Measurements from ENCODE around the gene CAPZB. TPM values are rescaled to one million over a fixed set of nuclear protein-coding genes. Genes with fewer than 3 reads are reported as not detected.
A peak's percentile ranks its signal among the peaks of the same experiment; 100 is the strongest.

The CAPZB gene
- total RNA-seq, 4 donors from 2014 or later = 127 to 404 (median 136) TPM

DNA sequence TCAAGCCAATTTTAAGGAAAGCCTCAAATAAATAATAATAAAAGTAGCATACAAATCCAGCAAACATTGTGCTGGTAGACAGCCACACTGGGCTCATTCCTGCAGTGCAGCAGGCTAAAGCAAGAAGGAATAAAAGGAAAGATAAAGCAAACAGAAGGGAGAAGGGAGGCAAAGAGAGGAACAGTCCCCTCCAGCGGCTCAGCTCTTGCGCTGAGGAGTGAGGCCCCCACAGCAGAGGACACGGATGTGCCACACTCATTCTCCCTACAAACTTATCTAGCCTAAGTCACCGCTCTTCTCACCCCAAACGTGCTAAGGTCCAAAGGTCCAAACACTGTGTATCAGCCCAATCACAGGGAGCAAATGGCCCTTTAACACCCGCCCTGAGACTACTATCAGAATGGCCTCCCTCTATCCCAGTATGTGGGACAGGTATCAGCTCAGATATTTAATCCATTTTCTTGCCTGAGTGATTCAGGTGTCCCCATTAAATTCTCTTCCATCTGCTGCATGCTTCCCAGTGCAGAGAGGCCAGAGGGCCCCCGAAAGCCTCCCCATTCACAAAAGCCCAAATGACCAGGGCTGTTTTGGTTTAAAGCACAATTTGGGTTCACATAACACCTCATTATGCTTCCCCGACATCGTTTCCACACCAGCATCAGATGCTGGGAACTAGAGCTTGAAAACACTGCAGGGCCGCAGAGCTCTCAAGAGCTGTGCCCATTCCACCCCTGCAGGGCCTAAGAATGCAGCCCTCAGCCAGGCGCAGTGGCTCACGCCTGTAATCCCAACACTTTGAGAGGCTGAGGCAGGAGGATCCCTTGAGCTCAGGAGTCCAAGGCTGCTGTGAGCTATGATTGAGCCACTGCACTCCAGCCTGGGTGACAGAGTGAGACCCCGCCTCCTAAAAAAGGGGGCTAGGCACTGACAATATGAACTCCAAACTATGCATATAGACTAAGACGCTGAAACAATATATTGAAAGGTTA is 17.8 kb downstream of the CAPZB start:
- H3K4me3 ChIP-seq = peak overlapping the region in 1 of 4 donors; percentile 8
- H3K4me1 ChIP-seq = peaks cover 58 to 90% (median 79%) of the 10 kb centered on the region in 4 donors
- in situ Hi-C loops (cut with MboI; ENCODE audit: low pct_ligation_motif_present in 1 of 4, low pct_unique_long_range_greater_than_20kb in 1 of 4, low sequenced_read_pairs in 3 of 4) (no loop called here), intact Hi-C loops (cut with DNase I; ENCODE audit: low total_unique reads) (no loop called here)
- H3K27ac ChIP-seq = peak overlapping the region; percentile 86 to 90 (median 88)
- H3K27me3 ChIP-seq = no peaks in the 10 kb centered on the region
- TF ChIP-seq EP300 (IDR thresholded peaks at IDR 0.05; ENCODE audit: low read depth) (no peak), POLR2A (IDR thresholded peaks at IDR 0.05) (no peak), POLR2AphosphoS5 (IDR thresholded peaks at IDR 0.05) (no peak)
- TF ChIP-seq, protein P1, sequence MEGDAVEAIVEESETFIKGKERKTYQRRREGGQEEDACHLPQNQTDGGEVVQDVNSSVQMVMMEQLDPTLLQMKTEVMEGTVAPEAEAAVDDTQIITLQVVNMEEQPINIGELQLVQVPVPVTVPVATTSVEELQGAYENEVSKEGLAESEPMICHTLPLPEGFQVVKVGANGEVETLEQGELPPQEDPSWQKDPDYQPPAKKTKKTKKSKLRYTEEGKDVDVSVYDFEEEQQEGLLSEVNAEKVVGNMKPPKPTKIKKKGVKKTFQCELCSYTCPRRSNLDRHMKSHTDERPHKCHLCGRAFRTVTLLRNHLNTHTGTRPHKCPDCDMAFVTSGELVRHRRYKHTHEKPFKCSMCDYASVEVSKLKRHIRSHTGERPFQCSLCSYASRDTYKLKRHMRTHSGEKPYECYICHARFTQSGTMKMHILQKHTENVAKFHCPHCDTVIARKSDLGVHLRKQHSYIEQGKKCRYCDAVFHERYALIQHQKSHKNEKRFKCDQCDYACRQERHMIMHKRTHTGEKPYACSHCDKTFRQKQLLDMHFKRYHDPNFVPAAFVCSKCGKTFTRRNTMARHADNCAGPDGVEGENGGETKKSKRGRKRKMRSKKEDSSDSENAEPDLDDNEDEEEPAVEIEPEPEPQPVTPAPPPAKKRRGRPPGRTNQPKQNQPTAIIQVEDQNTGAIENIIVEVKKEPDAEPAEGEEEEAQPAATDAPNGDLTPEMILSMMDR (IDR thresholded peaks at IDR 0.05) = no peak
- 54 to 71% methylated on average over 5 to 14 of the region's 14 CpGs for WGBS, 2 donors (ENCODE audit: low coverage in 1 of 2)
- no peaks in the 10 kb centered on the region for H3K9me3 ChIP-seq
- H3K36me3 ChIP-seq = no peaks in the 10 kb centered on the region
- no peak for DNase-seq

DNA sequence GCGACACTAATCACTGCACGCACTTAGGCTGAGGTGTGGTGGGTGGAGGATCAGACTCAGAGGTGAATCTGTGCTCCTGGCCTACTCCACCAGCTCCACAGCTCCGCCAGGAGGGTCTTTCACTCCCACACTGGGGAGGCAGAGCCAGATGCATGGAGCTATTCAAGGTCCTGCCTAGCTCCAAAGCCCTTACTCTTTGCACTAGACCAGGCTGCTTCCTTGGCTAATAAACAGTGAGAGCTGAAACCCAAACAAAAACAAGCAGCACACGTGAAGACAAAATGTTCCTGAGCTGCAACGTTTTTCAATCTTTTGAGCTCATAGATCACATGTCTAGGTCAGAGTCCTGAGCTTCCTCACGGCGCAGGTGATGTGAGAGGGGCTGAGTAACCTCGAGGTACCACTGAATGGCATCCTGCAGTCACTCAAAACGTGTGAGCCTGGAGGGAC is 19.2 kb downstream of the CAPZB start:
- no peaks in the 10 kb centered on the region for H3K27me3 ChIP-seq
- TF ChIP-seq, protein P1 (IDR thresholded peaks at IDR 0.05) = no peak
- peak; percentile 27 for TF ChIP-seq POLR2A (IDR thresholded peaks at IDR 0.05)
- TF ChIP-seq POLR2AphosphoS5 (IDR thresholded peaks at IDR 0.05) = peak in 2 of 3 donors; percentile 48 to 58
- 60% methylated on average over 9 of the region's 9 CpGs; no CpG with 5 or more reads in 1 of the 2 donors for WGBS, 2 donors (ENCODE audit: low coverage in 1 of 2)
- no peaks in the 10 kb centered on the region for H3K9me3 ChIP-seq
- in situ Hi-C loops (cut with MboI; ENCODE audit: low pct_ligation_motif_present in 1 of 4, low pct_unique_long_range_greater_than_20kb in 1 of 4, low sequenced_read_pairs in 3 of 4) = no loop called here
- no peak overlapping the region for H3K4me3 ChIP-seq
- DNase-seq = no peak
- H3K27ac ChIP-seq = peak overlapping the region; percentile 86 to 90 (median 88)
- intact Hi-C loops (cut with DNase I; ENCODE audit: low total_unique reads) = no loop called here
- peaks cover 62 to 94% (median 84%) of the 10 kb centered on the region in 4 donors for H3K4me1 ChIP-seq
- H3K36me3 ChIP-seq = no peaks in the 10 kb centered on the region

- no peaks in the 10 kb centered on the region for H3K27me3 ChIP-seq
- intact Hi-C loops (cut with DNase I; ENCODE audit: low total_unique reads) = no loop called here
- H3K4me1 ChIP-seq = peaks cover 66 to 95% (median 85%) of the 10 kb centered on the region in 4 donors
Observed at GRCh38 chr1:19465650-19466049, 19.7 kb downstream of the CAPZB start.

GRCh38 chr1:19465123-19465522 is 20.2 kb downstream of the CAPZB start:
- TF ChIP-seq, protein P1 (IDR thresholded peaks at IDR 0.05) = no peak
- TF ChIP-seq POLR2A (IDR thresholded peaks at IDR 0.05) (no peak), EP300 (IDR thresholded peaks at IDR 0.05; ENCODE audit: low read depth) (no peak), POLR2AphosphoS5 (IDR thresholded peaks at IDR 0.05) (no peak)

More at GRCh38 chr1:19465650-19466049, 19.7 kb downstream of the CAPZB start:
- TF ChIP-seq EP300 (IDR thresholded peaks at IDR 0.05; ENCODE audit: low read depth) (no peak), POLR2A (IDR thresholded peaks at IDR 0.05) (no peak), POLR2AphosphoS5 (IDR thresholded peaks at IDR 0.05) (no peak)
- TF ChIP-seq, protein P1 (IDR thresholded peaks at IDR 0.05) = no peak
- Histone ChIP-seq H3K27ac (peak overlapping the region; percentile 86 to 90 (median 88)), H3K9me3 (no peaks in the 10 kb centered on the region), H3K36me3 (no peaks in the 10 kb centered on the region), H3K4me3 (no peak overlapping the region)
- no peak for DNase-seq
- in situ Hi-C loops (cut with MboI; ENCODE audit: low pct_ligation_motif_present in 1 of 4, low pct_unique_long_range_greater_than_20kb in 1 of 4, low sequenced_read_pairs in 3 of 4) = no loop called here
- 92% methylated on average over 4 of the region's 4 CpGs; no CpG with 5 or more reads in 1 of the 2 donors for WGBS, 2 donors (ENCODE audit: low coverage in 1 of 2)

More at GRCh38 chr1:19465123-19465522, 20.2 kb downstream of the CAPZB start:
- H3K36me3 ChIP-seq = no peaks in the 10 kb centered on the region
- WGBS, 2 donors (ENCODE audit: low coverage in 1 of 2) = 71% methylated on average over 2 of the region's 2 CpGs; no CpG with 5 or more reads in 1 of the 2 donors
- no peaks in the 10 kb centered on the region for H3K27me3 ChIP-seq
- intact Hi-C loops (cut with DNase I; ENCODE audit: low total_unique reads) = no loop called here
- no peak for DNase-seq
- H3K4me3 ChIP-seq = no peak overlapping the region
- in situ Hi-C loops (cut with MboI; ENCODE audit: low pct_ligation_motif_present in 1 of 4, low pct_unique_long_range_greater_than_20kb in 1 of 4, low sequenced_read_pairs in 3 of 4) = no loop called here
- H3K4me1 ChIP-seq = peaks cover 64 to 92% (median 82%) of the 10 kb centered on the region in 4 donors
- H3K9me3 ChIP-seq = no peaks in the 10 kb centered on the region
- peak overlapping the region; percentile 86 to 90 (median 88) for H3K27ac ChIP-seq

Measured in transverse colon (tissue), 4 donors.